Measurements from ENCODE around the gene ADSS2. TPM values are rescaled to one million over a fixed set of nuclear protein-coding genes. Genes with fewer than 3 reads are reported as not detected.

Gene ADSS2
- total RNA-seq, 1 experiment from 2014 or later = 47.8 TPM

DNA sequence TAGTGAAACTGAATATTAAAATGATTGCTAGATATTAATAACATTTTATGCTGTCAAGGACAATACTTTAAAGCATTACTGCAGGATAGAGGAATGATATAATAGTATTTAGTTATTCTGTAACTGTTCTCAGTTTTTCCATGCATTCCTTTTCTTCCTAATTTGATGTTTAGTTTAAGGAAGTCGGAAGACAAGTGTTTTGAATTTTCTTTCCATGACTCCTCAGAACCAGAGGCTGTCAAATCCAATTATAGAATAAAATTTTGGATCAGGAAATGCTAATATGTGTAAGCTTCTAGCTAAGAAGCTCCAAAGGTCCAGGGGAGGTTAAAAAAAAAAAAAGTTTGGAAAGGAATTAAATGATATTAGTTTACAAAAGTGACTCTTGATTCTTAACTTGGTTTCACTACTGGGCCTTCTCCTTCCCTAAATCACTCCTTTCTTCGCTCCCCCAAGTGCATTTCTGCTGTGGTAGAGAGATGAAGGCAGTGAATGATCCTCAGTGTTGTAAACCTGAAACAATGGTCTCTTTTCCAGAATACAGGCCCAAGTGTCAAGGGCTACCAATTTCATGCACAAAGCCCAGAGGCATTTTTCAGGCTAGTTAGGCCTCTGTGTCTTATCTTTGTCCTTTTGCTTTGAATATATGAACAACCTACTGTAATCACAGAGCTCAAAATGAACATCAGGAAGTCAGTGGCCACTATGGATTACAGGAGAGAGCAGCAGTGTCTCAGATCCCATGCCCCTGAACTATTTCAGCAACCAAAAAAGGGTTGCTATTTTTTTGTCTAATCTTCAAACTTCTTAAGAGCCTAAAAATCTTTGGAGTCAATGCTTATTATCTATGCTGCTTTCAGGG lies 6.2 kb downstream of the ADSS2 start:
- DNase-seq (ENCODE audit: low read depth) = peak; percentile 48

DNA sequence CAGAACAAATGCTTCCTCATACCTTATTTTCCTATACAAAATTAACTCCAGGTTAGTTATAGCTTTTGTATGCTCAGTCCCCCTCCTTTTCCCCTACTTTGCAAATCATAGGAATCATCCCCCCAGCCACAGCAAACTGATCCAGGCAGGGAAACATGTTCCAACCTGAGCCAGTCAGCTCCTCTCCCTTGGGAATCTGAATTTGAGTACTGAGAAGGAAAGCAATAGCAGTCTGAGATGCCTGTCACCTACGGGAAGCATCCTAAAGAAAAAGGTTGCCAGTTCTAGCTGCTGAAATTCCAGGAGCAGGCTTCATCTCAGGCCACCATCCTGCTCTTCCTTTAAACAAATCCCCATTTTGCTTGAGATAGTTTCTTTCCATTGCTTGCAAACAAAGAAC lies 6.9 kb downstream of the ADSS2 start:
- no peak for DNase-seq (ENCODE audit: low read depth)

DNA sequence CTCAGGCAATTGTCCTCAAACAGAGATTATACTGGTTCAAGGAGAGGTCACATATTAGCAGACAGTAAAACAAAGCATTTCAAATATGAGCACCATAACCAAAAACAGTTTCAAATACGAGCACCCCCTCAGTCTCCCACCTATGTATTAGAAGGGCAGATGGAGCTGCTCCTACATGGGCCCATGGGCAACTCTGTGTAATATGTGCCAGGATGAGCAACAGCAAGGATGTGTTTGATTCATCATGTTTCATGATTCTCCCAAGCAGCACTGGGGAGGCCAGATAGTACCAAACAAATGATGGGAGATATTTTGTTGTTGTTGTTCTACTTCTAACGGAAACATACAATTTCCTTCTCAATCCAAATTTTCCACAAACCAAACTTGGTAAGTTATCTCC lies 8.9 kb downstream of the ADSS2 start:
- DNase-seq (ENCODE audit: low read depth) = no peak

DNA sequence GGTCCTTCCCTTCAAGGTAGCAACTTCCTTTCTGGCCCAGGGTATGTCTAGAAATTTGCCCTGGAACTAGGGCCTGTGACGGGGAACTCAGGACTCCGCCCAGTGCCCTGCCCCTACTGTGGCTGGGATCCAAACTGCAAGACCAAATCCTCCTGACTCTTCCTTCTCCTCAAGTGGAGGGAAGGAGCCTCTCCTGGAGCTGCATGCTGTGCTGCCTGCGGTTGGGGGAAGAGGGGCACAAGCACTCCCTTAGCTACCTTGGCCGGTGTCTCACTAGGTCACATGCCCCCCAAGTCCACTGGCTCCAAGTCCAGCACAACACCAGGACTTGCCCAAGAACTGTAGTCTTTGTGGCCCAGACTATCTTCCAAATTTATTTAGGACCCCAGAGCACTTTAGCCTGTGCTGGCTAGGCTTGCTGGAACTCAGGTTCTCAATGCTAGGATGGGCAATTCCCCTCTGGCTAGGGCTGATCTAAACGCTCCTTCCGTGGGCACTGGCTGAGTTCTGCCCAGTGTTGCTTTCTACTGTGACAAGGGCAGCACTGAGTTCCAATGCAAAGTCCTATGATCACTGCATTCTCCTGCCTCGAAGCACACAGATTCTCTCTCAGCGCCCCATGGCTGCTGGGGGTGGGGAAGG lies 12.2 kb downstream of the ADSS2 start:
- DNase-seq (ENCODE audit: low read depth) = no peak

DNA sequence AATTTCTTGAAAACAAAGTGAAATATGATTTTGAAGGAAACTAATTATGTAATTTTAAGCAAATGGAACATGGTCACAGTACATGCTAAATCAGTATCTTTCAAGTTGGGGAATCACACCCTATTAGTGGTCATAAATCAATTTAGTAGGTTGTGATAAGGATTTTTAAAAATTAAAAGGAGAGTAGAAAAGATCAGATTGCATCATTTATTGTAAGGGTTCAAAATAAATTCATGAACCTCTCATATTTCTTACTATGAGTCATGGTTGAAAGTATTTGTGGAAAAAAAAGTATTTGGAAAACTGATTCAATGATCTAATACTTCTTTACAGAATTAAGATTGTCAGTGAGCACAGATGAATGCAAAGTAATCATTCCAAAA lies 14.6 kb downstream of the ADSS2 start:
- peak; percentile 39 for DNase-seq (ENCODE audit: low read depth)

DNA sequence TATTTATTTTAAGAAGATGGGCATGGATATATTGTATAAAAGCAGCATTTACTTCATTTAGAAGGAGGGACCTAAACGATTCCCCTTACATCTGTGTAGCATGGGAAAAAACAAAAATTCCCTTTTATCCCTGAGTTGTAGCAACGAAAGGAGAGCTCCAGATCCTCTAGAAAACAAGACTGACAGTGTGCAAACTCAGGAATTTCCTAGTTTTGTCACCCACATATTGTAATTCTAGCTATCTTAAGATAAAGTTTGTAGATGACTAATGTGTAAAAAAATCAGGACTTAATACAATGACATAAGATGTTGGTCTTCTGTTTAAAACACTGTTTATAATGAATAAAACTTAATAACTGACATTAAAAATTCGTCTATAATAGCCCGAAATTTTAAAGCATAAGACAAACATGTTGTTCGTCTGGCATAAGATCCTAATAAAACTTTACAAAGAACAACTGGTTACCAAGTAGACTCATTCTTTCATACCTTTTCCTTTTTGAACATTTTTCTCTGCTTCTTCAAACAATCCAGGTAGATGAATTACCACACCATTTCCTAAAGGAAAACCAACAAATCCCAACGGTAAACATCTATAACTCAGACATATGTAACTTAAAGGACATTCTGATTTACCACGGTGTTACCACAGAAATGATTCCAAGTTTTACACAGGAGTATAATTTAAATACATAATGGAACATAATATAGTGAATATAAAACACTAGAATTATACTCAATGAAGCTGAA lies 15.2 kb downstream of the ADSS2 start:
- peak; percentile 65 for DNase-seq (ENCODE audit: low read depth)

DNA sequence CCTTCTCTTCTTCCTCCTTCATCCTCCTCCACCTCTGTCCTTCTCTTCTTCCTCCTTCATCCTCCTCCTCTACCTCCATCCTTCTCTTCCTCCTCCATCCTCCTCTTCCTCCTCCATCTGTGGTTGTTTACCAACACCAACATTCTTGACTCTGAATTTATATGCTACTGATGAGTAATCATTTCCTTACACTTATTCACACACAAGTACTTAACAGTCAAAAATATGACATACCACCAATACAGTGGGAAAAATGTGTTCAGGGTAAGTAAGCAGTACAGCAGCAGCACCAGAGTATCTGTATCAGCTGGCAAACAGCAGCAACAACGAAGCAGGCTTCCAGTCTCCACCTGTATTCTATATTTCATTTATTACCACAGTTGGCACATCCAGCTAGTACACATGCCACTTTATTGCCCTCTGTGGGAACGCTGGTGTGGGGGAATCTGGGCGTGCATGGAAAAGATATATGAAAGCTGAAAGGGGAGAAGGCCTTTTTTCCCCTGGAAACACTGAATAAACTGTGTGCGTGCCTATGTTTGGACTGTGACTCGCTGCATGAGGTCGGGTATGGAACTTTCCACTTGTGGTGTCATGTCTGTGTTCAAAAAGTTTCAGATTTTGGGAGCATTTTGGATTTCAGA lies 16.0 kb downstream of the ADSS2 start:
- DNase-seq (ENCODE audit: low read depth) = peak; percentile 77

DNA sequence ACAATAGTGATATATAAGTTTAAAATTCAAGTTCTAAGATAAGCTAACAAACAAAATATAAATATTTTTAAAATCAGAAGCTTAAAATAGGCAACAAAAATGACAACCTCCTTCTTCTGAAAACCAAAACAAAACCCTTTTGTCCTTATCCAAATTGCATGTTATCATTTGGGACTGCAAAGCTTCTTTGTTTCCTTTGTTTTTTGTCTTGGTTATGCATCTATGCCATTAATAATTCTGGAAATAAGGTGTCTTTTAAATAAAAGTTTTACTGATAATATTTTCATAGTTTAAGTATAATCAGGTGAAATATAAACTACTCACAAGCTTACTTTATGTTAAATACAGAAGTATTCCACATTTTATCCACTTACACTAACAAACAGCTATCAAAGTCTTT lies 20.5 kb downstream of the ADSS2 start:
- DNase-seq (ENCODE audit: low read depth) = no peak

DNA sequence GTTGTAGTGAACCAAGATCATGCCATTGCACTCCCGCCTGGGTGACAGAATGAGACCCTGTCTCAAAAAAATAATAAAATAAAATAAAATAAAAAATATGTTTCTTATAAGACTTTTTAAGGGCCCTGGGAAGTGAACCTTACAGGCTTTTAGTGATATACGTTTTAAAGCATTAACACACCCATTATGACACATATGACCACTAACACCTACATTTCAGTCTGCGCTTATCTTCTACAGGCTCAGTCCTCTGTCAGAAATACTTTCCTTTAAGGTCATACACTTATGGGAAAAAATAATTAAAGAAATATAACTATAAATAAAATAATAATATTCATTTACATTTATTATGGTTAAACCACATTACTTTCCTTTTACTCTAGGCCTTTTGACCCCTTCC lies 21.9 kb downstream of the ADSS2 start:
- no peak for DNase-seq (ENCODE audit: low read depth)

DNA sequence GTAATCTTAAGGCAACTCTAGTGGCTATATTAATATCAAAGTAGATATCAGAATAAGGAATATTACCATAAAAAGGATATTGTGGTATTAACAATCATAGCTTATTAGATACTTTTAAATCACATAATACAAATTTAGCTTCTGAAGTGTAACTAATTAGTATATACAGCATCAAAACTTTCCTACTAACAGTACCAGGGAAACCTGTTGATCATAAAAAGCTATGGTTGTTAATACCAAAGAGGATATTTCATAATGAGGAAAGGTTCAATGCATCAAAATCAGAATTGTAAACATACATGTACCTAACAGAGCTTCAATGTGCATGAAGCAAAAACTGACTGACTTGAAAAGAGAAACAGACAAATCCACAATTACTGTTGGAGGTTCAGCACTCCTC lies 24.1 kb downstream of the ADSS2 start:
- DNase-seq (ENCODE audit: low read depth) = no peak

DNA sequence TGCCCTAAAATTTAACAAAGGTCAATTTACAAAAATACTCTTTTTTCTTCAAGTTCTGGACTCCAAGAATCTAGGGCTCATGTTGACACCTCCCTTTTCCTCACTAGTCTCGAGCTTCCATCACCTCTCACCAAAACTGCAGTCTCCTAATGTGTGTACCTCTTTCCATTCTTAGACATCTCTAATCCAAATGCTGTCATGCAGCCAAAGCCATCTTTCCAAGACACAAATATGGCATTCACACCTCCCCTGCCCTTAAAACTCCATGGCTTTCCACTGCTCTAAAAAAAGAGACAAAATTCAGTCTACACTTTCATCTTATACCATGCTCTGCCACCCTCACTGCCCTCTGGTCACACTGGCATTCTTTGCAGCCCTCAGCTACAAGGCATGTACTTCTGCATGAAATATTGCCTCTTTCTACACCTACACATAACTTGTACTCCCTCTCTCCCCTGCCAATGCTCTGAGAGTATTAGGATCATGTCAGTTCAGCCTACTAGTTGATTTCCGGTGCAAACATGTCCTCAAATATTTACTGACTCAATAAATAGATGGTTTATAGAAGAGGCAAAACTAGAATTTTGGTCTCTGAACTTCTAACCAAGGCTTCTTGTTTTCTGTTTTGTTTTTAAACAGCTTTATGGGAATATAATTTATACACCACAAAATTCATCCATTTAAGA lies 26.9 kb downstream of the ADSS2 start:
- no peak for DNase-seq (ENCODE audit: low read depth)

DNA sequence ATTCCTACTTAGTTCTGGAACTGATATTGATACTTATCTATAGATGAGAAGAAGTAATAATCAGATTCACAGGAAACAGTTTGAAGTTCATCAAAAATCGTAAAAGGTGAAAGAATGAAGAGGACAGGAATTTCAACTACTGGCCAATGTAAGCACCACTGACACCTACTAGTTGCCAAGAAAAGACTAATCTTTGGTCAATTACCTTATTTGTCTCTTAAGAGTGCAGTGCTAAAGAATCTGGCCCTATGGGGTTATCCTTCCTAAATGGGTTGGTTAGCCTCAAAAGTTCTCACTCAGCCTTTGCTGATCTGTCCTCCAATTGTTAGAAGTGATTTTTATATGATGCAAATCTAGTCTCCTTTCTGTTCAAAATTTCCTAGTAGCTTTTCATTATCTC lies 29.5 kb downstream of the ADSS2 start:
- DNase-seq (ENCODE audit: low read depth) = no peak

DNA sequence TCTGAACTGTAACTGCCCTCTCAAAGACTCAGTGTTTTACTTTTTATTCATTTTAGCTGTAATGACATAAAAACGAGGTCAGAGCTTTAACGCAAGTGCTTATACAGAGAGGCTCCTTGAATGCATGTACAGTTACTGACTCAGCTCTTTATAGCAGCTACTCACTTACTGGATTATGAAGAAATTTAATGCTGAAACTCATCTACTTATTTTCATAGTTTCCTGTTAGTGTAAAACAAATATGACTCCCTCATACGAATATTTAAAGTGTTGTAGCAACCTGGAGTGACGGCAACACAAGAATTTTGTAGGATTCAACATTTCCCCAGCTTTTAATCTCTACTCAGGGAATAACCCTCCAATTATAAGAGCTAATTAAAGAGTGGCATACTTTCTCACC lies 32.7 kb downstream of the ADSS2 start:
- DNase-seq (ENCODE audit: low read depth) = no peak

DNA sequence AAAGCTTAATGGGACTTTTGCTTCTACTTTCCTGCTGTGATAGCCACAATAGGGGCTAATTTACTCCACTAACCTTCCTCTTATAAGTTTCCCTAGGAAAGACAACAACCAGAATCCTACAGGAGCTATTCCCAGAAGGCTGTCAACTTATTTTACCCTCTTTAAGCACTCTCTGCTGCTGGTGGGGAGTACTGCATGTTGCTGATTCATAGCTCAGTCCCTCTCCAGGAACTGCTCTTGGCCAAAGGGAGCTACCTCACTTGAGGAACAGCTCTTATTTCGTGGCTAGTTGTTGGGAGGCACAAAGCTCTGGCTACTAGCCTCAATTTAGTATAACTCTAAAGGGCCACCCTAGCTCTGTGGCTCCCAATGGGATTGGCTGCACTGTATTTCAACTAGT lies 37.2 kb downstream of the ADSS2 start:
- no peak for DNase-seq (ENCODE audit: low read depth)

DNA sequence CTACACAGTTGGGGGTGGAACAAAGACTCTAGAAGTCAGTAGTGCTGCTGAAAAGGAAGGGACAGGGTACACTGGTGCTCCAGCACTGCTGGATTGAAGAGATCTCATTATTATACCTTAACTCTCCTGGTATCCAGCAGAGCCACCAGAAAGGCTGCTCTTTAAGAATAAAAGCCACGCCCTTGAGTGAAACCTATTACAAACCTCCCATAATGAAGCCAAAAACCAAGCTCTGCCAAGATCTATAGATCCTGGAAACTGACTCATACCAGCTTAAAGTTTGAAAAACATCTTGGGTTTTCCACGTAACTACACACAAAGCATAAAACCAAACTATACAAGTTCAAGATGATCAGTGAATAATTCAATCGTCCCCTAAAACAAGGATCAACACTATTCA lies 38.0 kb downstream of the ADSS2 start:
- no peak for DNase-seq (ENCODE audit: low read depth)

DNA sequence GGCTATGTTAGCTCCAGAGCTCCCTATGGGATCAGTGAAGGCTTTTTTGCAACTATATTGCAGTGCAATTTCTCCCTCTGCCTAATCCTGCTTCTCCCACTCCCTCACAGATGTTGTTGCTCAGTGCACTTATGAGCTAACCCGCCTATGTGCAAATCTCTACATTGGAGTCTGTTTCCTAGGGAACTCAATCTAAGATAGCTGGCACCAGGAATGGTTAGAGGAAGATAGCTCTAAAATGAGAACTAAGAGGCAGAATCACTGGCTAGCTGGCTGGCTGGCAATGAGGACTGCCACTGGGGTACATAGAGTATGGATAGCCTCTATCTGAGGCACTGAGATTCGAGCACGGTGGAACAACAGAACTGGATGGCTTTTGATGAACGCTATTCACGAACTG lies 39.5 kb downstream of the ADSS2 start:
- DNase-seq (ENCODE audit: low read depth) = no peak

DNA sequence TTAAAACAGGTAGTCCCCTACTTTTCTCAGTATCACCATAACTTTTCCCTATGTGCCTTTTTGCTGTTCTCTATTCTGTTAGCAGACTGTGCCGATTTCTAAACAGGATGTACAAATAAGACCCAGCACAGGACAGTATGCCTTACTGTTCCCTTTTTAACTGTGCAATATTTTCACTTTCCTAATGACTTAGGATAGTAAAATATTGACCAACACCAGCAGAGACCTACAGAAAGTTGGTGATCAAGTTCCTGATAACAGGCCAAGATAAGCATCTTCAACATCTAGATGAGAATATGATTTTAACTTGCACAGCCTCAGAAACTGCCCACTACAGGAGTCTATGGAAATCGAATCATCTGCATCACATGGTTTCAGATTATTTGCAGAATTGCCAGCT lies 42.0 kb downstream of the ADSS2 start:
- DNase-seq (ENCODE audit: low read depth) = no peak

DNA sequence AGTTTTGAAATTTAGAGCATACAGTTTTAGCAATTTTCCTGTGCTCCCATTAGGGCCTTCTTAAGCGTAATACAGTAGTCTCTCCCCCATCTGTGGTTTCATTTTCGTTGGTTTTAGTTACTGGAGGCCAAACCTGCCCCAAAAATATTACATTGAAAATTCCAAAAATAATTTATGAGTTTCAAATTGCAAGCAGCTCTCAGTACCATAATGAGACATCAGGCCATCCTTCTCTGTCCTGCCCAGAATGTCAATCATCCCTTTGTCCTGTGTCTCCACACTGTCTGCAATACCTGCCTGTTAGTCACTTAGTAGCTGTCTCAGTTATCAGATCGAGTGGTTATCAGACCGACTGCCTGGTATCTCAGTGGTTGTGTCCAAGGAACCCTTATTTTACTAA lies 45.4 kb downstream of the ADSS2 start:
- DNase-seq (ENCODE audit: low read depth) = no peak

DNA sequence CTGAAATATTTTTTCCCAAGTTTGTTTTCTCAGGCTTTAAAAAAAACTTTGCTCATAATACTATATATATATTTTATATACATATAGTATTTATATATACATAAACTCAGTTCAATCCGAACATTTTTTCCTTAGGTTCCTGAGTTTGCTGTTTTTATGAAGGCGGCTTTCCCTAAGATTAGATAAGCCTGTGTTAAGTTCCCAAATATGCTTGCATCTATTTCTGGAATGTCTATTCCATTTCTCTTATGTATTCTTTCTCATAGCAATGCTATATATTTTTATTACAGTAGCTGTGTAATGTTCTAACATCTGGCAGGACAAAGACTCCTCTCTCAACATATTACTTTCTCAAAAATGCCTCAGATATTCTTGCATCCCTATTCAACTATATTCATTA lies 45.9 kb downstream of the ADSS2 start:
- no peak for DNase-seq (ENCODE audit: low read depth)

DNA sequence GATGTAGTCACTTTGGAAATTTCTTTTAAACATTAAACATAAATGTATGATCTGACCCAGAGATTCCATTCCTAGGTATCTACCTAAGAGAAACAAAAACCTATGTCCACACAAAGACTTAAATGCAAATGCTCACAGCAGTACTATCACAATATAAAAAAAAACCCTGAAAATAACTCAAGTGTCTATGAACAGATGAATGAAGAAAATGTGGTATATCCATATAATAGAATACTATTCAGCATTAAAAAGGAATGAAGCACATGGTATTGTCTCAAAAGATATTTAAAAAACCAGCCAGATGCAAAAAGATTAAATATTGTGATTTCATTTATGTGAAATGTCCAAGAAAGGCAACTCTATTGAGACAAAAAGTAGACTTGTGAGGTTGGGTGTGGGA lies 48.3 kb downstream of the ADSS2 start:
- DNase-seq (ENCODE audit: low read depth) = no peak

DNA sequence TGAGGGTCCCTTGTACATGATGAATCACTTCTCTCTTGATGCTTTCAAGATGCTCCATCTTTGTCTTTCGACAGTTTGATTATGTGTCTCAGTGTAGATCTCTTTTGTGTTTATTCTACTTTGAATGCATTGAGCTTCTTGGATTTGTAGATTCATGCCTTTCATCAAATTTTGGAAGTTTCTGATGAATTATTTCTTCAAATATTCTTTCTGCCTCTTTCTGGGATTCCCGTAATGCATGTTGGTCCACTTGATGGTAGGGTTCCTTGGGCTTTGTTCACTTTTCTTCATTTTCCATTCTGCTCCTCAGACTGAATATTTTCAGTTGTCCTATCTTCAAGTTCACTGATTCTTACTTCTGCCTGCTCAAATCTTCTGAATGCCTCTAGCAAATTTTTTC lies 50.7 kb downstream of the ADSS2 start:
- no peak for DNase-seq (ENCODE audit: low read depth)

DNA sequence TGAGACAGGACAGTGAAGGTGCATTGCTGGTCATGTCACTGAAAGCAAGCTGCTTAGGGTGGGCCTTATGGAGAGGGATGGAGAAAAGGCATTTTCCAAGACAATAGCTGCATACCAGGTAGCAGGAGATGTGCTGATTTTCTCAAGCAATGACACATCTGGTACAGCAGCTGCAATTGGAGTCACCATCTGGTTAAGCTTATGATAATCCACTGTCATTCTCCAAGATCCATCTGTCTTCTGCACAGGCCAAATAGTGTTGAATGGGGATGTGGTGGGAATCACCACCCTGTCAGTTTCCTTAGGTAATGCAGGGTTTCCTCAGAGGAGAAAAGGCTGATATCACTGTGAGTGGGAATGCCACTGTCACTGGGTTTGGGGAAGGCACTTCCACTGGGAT lies 54.6 kb downstream of the ADSS2 start:
- no peak for DNase-seq (ENCODE audit: low read depth)
